HepG2 (cell line): ENCODE results near the gene GLTPD2. TPM values are rescaled to one million over a fixed set of nuclear protein-coding genes. Genes with fewer than 3 reads are reported as not detected.
A peak's percentile ranks its signal among the peaks of the same experiment; 100 is the strongest.

Source experiments
- ATAC-seq: fragments of 200-7000 bp; cut with Tn5 transposase; 3 replicates; pipeline ENCODE4 v1.9.1; 2020; ENCODE audit warnings: mild to moderate bottlenecking, moderate library complexity
- BruUV-seq: library from RNA; stranded (reverse); fragments of 400-500 nt; replicated peaks from 2 replicates; lab custom pipeline; 2021; lab: Mats Ljungman, UMichigan
- CTCF ChIA-PET: fragments of 300-600 bp; formaldehyde crosslinking; extraction: SDS; loops from one replicate; lab custom pipeline; 2021; ENCODE audit warnings: low total read pairs, inconsistent platforms, low intra/inter-chr PET ratio; lab: Yijun Ruan, JAX
- POLR2A ChIA-PET: fragments of 350-600 bp; sonication (Branson Sonifier 250); formaldehyde crosslinking; loops from one replicate; lab custom pipeline; 2020; ENCODE audit warnings: antibody characterized with exemption, inconsistent platforms; lab: Yijun Ruan, JAX
- DNase-seq: peaks from one replicate; pipeline ENCODE4 v3.0.0-alpha.2; 2015; ENCODE audit warnings: low spot score
- FAIRE-seq: peaks from 3 replicates; lab custom pipeline; 2011; peaks lifted over from hg19 to GRCh38; lab: Jason Lieb, UNC
- H2AFZ ChIP-seq: one replicate; pipeline ENCODE4 v1.6.1; 2011; ENCODE audit warnings: low read length, inconsistent platforms
- H3K27ac ChIP-seq: fragments of 300-600 bp; 3 replicates; pipeline ENCODE4 v1.8.0; 2011; ENCODE audit warnings: mixed run types, mild to moderate bottlenecking, mixed read lengths, low read length, inconsistent platforms; ENCODE audit not compliant: insufficient read depth; ENCODE audit errors: extremely low read length
- H3K27me3 ChIP-seq, 2 experiments: fragments of 200-600 bp in 1 of 2; 2 replicates in 1 of 2; 3 replicates in 1 of 2; pipeline versions ENCODE4 v1.6.0 to v1.8.0; 2011; ENCODE audit warnings: low read length in 2 of 2, mild to moderate bottlenecking in 2 of 2, moderate library complexity in 2 of 2, inconsistent platforms in 1 of 2; ENCODE audit not compliant: insufficient read depth in 2 of 2, control insufficient read depth in 1 of 2
- H3K36me3 ChIP-seq, 2 experiments: fragments of 200-600 bp in 1 of 2; replicated peaks in 1 of 2; 2 replicates in 1 of 2; 3 replicates in 1 of 2; pipeline versions ENCODE4 v1.5.1 to v1.8.0; 2011; ENCODE audit warnings: low read length in 2 of 2, inconsistent platforms in 1 of 2; ENCODE audit not compliant: insufficient read depth in 2 of 2, control insufficient read depth in 1 of 2
- H3K4me1 ChIP-seq: 2 replicates; pipeline ENCODE4 v1.5.1; 2012; ENCODE audit warnings: low read length, inconsistent platforms; ENCODE audit not compliant: insufficient read depth
- H3K4me2 ChIP-seq: 2 replicates; pipeline ENCODE4 v1.6.0; 2011; ENCODE audit warnings: low read depth, low read length, inconsistent platforms
- H3K4me3 ChIP-seq, 3 experiments: fragments of 200-600 bp in 1 of 3; sonication (generic), shearing (Covaris generic) in 1 of 3; replicated peaks in 1 of 3; 2 replicates each; pipeline ENCODE4 v1.5.1; 2011 to 2016; ENCODE audit warnings: low read length in 3 of 3, inconsistent platforms in 2 of 3, low read depth in 2 of 3, mild to moderate bottlenecking in 2 of 3, control low read depth in 1 of 3, mixed read lengths in 1 of 3; ENCODE audit not compliant: insufficient read depth in 1 of 3
- H3K79me2 ChIP-seq: one replicate; pipeline ENCODE4 v1.6.1; 2011; ENCODE audit warnings: low read length, inconsistent platforms; ENCODE audit not compliant: insufficient read depth
- H3K9ac ChIP-seq: 2 replicates; pipeline ENCODE4 v1.6.0; 2011; ENCODE audit warnings: mild to moderate bottlenecking, low read depth, low read length, inconsistent platforms; ENCODE audit not compliant: insufficient read depth
- H3K9me3 ChIP-seq: 2 replicates; pipeline ENCODE4 v1.5.1; 2012; ENCODE audit warnings: mild to moderate bottlenecking, low read length
- H4K20me1 ChIP-seq: 2 replicates; pipeline ENCODE4 v1.6.0; 2011; ENCODE audit warnings: inconsistent platforms, mild to moderate bottlenecking, low read length, moderate library complexity; ENCODE audit not compliant: insufficient read depth
- FLYWCH1 ChIP-seq: sonication (generic); formaldehyde crosslinking; IDR thresholded peaks from 2 replicates; pipeline ENCODE4 v1.8.1; 2023; ENCODE audit warnings: mild to moderate bottlenecking, missing genetic modification reagents
- HMGXB3 ChIP-seq: sonication (generic); formaldehyde crosslinking; IDR thresholded peaks from 2 replicates; pipeline ENCODE4 v1.4.0; 2020; ENCODE audit warnings: missing genetic modification reagents, borderline replicate concordance
- POLR2A ChIP-seq, 2 experiments: IDR thresholded peaks; 2 replicates each; pipeline ENCODE4 v1.6.1; 2011; ENCODE audit warnings: low read depth in 2 of 2, low read length in 2 of 2, mild to moderate bottlenecking in 1 of 2, moderate library complexity in 1 of 2; ENCODE audit not compliant: insufficient read depth in 1 of 2
- SOX6 ChIP-seq, 2 experiments: fragments of 450-650 bp in 1 of 2; sonication (generic) in 1 of 2; formaldehyde crosslinking in 1 of 2; IDR thresholded peaks; 2 replicates each; pipeline versions ENCODE4 v1.4.0 to v1.6.1; 2017 to 2020; ENCODE audit warnings: antibody characterized with exemption in 1 of 2, mild to moderate bottlenecking in 1 of 2, missing genetic modification reagents in 1 of 2
- ZC3H4 ChIP-seq: sonication (generic); formaldehyde crosslinking; IDR thresholded peaks from 2 replicates; pipeline ENCODE4 v1.4.0; 2020; ENCODE audit warnings: missing genetic modification reagents, borderline replicate concordance
- ZNF121 ChIP-seq: sonication (generic); formaldehyde crosslinking; IDR thresholded peaks from 2 replicates; pipeline ENCODE4 v1.5.0; 2020; ENCODE audit warnings: mild to moderate bottlenecking, missing genetic modification reagents
- ZNF263 ChIP-seq: sonication (generic); formaldehyde crosslinking; IDR thresholded peaks from 2 replicates; pipeline ENCODE4 v1.4.0; 2020; ENCODE audit warnings: missing genetic modification reagents
- ZNF317 ChIP-seq: sonication (generic); formaldehyde crosslinking; IDR thresholded peaks from 2 replicates; pipeline ENCODE4 v1.5.0; 2020; ENCODE audit warnings: mild to moderate bottlenecking, missing genetic modification reagents
- WGBS: methylation state at CpG from one replicate; pipeline ENCODE4 v1.1.6; 2017; ENCODE audit warnings: low lambda C conversion rate; 5-methylcytosine and 5-hydroxymethylcytosine counted together
- in situ Hi-C: cut with HindIII; loops from 2 replicates; pipeline ENCODE4 v1.10.0; 2017; ENCODE audit warnings: low pct_unique_long_range_greater_than_20kb; ENCODE audit not compliant: extremely low pct_ligation_motif_present
- intact Hi-C: fragments of 100-400 bp; cut with micrococcal nuclease; formaldehyde crosslinking; loops from one replicate; pipeline ENCODE4 v1.10.0; 2022; ENCODE audit not compliant: unreplicated experiment
- polyA plus RNA-seq, 8 experiments: library from polyadenylated mRNA; depleted of rRNA in 3 of 8; stranded (reverse) in 7 of 8; unstranded in 1 of 8; fragments of >200 nt; fragmentation: Illumina TruSeq in 4 of 8; extraction: Trizol in 4 of 8; gene quantifications; 2 replicates each; pipeline versions ENCODE4 v1.2.1 to v1.2.3, GENCODE V29; 2011 to 2016; ENCODE audit warnings: low read depth in 4 of 8, missing spikeins in 1 of 8, mixed read lengths in 1 of 8; ENCODE audit not compliant: insufficient read depth in 1 of 8
- total RNA-seq, 5 experiments: library from RNA; depleted of rRNA; stranded (reverse); fragments of >200 nt; fragmentation: Illumina TruSeq; extraction: Trizol; gene quantifications; 2 replicates each; pipeline ENCODE4 v1.2.3, GENCODE V29; 2016; ENCODE audit warnings: low read depth in 1 of 5
- TF ChIP-seq, protein P1 (sequence below): sonication (generic); formaldehyde crosslinking; IDR thresholded peaks from 2 replicates; pipeline ENCODE4 v1.4.0; 2020; ENCODE audit warnings: missing genetic modification reagents, borderline replicate concordance
- TF ChIP-seq, protein P2 (sequence below): sonication (generic); formaldehyde crosslinking; IDR thresholded peaks from 2 replicates; pipeline ENCODE4 v1.8.0; 2022; ENCODE audit warnings: mild to moderate bottlenecking, missing genetic modification reagents; ENCODE audit not compliant: insufficient replicate concordance

GLTPD2 gene
- total and polyA plus RNA-seq, 2 of the 13 experiments (the other 11 are each of a cell fraction or from before 2014, with no cell fraction given), result 7.5 to 12.9 TPM

DNA sequence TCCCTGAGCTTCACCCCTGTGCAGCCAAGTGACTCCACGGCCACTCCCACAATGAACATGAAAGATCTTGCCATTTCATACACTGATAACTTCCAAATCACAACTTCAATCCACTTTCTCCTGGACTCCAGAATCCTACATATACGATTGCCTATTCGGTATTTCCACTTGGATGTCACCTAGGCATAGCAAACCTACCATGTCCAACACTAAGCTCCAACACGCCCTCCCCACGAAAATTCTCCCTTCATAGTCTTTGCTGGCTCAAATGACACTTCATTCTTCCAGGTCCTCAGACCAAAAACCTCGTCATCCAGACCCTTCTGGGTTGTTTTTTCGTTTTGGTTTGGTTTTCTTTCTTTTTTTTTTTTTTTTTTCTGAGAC, 1.9 kb downstream of the GLTPD2 start:
- Histone ChIP-seq H3K9me3 (no peaks in the 10 kb centered on the region), H3K27me3 (no peaks in the 10 kb centered on the region; a peak in 1 of 5 replicates), H3K36me3 (no peaks in the 10 kb centered on the region; a peak in 2 of 5 replicates), H3K4me3 (peak overlapping the region in 2 of 3 experiments; percentile 91 to 94; a peak in 4 of 6 replicates), H2AFZ (no peak overlapping the region), H3K4me2 (peak overlapping the region; percentile 96), H3K27ac (peak overlapping the region; percentile 96), H3K9ac (peak overlapping the region; percentile 97), H3K4me1 (peaks cover 34% of the 10 kb centered on the region), H3K79me2 (peaks cover 15% of the 10 kb centered on the region), H4K20me1 (no peaks in the 10 kb centered on the region)
- TF ChIP-seq ZNF263, result no peak
- TF ChIP-seq ZC3H4, result peak; percentile 83; the same call in 1 of the 2 replicates
- TF ChIP-seq ZNF317, result 0 out of 2 replicates have a peak, but pooled peaks have one; percentile 31
- TF ChIP-seq, protein P1, sequence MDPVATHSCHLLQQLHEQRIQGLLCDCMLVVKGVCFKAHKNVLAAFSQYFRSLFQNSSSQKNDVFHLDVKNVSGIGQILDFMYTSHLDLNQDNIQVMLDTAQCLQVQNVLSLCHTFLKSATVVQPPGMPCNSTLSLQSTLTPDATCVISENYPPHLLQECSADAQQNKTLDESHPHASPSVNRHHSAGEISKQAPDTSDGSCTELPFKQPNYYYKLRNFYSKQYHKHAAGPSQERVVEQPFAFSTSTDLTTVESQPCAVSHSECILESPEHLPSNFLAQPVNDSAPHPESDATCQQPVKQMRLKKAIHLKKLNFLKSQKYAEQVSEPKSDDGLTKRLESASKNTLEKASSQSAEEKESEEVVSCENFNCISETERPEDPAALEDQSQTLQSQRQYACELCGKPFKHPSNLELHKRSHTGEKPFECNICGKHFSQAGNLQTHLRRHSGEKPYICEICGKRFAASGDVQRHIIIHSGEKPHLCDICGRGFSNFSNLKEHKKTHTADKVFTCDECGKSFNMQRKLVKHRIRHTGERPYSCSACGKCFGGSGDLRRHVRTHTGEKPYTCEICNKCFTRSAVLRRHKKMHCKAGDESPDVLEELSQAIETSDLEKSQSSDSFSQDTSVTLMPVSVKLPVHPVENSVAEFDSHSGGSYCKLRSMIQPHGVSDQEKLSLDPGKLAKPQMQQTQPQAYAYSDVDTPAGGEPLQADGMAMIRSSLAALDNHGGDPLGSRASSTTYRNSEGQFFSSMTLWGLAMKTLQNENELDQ (CRISPR knock-in tag), result no peak
- no peak for TF ChIP-seq ZNF121 (CRISPR knock-in tag)
- TF ChIP-seq FLYWCH1 (CRISPR knock-in tag), result no peak
- TF ChIP-seq SOX6 (IDR thresholded peaks at IDR 0.05), result no peak
- TF ChIP-seq SOX6 (CRISPR knock-in tag; IDR thresholded peaks at IDR 0.05), result peak; percentile 40
- no peak for TF ChIP-seq HMGXB3 (CRISPR knock-in tag)
- TF ChIP-seq, protein P2, sequence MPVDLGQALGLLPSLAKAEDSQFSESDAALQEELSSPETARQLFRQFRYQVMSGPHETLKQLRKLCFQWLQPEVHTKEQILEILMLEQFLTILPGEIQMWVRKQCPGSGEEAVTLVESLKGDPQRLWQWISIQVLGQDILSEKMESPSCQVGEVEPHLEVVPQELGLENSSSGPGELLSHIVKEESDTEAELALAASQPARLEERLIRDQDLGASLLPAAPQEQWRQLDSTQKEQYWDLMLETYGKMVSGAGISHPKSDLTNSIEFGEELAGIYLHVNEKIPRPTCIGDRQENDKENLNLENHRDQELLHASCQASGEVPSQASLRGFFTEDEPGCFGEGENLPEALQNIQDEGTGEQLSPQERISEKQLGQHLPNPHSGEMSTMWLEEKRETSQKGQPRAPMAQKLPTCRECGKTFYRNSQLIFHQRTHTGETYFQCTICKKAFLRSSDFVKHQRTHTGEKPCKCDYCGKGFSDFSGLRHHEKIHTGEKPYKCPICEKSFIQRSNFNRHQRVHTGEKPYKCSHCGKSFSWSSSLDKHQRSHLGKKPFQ (CRISPR knock-in tag), result no peak
- peak in 1 of 2 experiments; percentile 37; a peak in 1 of 4 replicates for TF ChIP-seq POLR2A (IDR thresholded peaks at IDR 0.05; ENCODE audit: insufficient read depth in 1 of 2, low read depth in 2 of 2, low read length in 2 of 2)
- CTCF ChIA-PET, result interaction anchor here (1.8 to 4.1 kb wide), 4 partner anchors 58 to 98 kb away, joined by 8 to 51 read pairs (median 10); partner anchors contain the start of genes ARRB2 and MED11
- DNase-seq (no peak), ATAC-seq (no peak), FAIRE-seq (no peak)
- in situ Hi-C loops (no loop called here), intact Hi-C loops (no loop called here)
- 82% methylated on average over 7 of the region's 7 CpGs for WGBS
- no TSS peak for BruUV-seq
- POLR2A ChIA-PET, result interaction anchor here (0.5 to 6.4 kb wide), 19 partner anchors 10 to 149 kb away, joined by 3 to 317 read pairs (median 8); partner anchors contain the start of genes ARRB2, CXCL16, MED11 and MINK1
